ENCODE data around the gene ITGAL. TPM values are rescaled to one million over a fixed set of nuclear protein-coding genes. Genes with fewer than 3 reads are reported as not detected.

Gene ITGAL
- total and polyA plus RNA-seq, 2 of the 13 experiments (the other 11 are each of a cell fraction or from before 2014, with no cell fraction given) = 0.86 to 1.2 TPM

GRCh38 chr16:30533748-30534367, 61.3 kb downstream of the ITGAL start (continued):
- TF ChIP-seq SAP130 (CRISPR knock-in tag; IDR thresholded peaks at IDR 0.05; ENCODE audit: low read depth) (no peak), NFIB (CRISPR knock-in tag; IDR thresholded peaks at IDR 0.05; ENCODE audit: borderline replicate concordance) (no peak), ZNF773 (CRISPR knock-in tag; IDR thresholded peaks at IDR 0.05; ENCODE audit: borderline replicate concordance) (no peak; the same call in 1 of the 2 replicates), ARNTL (CRISPR knock-in tag; IDR thresholded peaks at IDR 0.05) (no peak), NR1H2 (CRISPR knock-in tag; IDR thresholded peaks at IDR 0.05; ENCODE audit: borderline replicate concordance, low read depth) (no peak; the same call in 1 of the 2 replicates), ZBTB46 (CRISPR knock-in tag; IDR thresholded peaks at IDR 0.05; ENCODE audit: borderline replicate concordance) (no peak), ZNF678 (CRISPR knock-in tag; IDR thresholded peaks at IDR 0.05) (no peak), CREM (IDR thresholded peaks at IDR 0.05) (no peak), CREM (CRISPR knock-in tag; IDR thresholded peaks at IDR 0.05) (no peak), ZBTB7B (CRISPR knock-in tag; IDR thresholded peaks at IDR 0.05) (no peak; the same call in 1 of the 2 replicates), ZNF7 (CRISPR knock-in tag; IDR thresholded peaks at IDR 0.05) (no peak), ZBTB20 (CRISPR knock-in tag; IDR thresholded peaks at IDR 0.05; ENCODE audit: borderline replicate concordance, low read depth) (no peak), PPARG (CRISPR knock-in tag; conservative IDR thresholded peaks at IDR 0.05) (no peak), ZBTB7A (CRISPR knock-in tag; IDR thresholded peaks at IDR 0.05) (no peak), MAF1 (CRISPR knock-in tag; IDR thresholded peaks at IDR 0.05; ENCODE audit: borderline replicate concordance) (no peak), ZNF557 (CRISPR knock-in tag; IDR thresholded peaks at IDR 0.05) (0 out of 2 replicates have a peak, but pooled peaks have one; percentile 9), KLF11 (CRISPR knock-in tag; IDR thresholded peaks at IDR 0.05) (no peak)
- TF ChIP-seq, protein P1, sequence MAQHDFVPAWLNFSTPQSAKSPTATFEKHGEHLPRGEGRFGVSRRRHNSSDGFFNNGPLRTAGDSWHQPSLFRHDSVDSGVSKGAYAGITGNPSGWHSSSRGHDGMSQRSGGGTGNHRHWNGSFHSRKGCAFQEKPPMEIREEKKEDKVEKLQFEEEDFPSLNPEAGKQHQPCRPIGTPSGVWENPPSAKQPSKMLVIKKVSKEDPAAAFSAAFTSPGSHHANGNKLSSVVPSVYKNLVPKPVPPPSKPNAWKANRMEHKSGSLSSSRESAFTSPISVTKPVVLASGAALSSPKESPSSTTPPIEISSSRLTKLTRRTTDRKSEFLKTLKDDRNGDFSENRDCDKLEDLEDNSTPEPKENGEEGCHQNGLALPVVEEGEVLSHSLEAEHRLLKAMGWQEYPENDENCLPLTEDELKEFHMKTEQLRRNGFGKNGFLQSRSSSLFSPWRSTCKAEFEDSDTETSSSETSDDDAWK (CRISPR knock-in tag; IDR thresholded peaks at IDR 0.05) = no peak
- TF ChIP-seq, protein P2, sequence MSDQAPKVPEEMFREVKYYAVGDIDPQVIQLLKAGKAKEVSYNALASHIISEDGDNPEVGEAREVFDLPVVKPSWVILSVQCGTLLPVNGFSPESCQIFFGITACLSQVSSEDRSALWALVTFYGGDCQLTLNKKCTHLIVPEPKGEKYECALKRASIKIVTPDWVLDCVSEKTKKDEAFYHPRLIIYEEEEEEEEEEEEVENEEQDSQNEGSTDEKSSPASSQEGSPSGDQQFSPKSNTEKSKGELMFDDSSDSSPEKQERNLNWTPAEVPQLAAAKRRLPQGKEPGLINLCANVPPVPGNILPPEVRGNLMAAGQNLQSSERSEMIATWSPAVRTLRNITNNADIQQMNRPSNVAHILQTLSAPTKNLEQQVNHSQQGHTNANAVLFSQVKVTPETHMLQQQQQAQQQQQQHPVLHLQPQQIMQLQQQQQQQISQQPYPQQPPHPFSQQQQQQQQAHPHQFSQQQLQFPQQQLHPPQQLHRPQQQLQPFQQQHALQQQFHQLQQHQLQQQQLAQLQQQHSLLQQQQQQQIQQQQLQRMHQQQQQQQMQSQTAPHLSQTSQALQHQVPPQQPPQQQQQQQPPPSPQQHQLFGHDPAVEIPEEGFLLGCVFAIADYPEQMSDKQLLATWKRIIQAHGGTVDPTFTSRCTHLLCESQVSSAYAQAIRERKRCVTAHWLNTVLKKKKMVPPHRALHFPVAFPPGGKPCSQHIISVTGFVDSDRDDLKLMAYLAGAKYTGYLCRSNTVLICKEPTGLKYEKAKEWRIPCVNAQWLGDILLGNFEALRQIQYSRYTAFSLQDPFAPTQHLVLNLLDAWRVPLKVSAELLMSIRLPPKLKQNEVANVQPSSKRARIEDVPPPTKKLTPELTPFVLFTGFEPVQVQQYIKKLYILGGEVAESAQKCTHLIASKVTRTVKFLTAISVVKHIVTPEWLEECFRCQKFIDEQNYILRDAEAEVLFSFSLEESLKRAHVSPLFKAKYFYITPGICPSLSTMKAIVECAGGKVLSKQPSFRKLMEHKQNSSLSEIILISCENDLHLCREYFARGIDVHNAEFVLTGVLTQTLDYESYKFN (CRISPR knock-in tag; conservative IDR thresholded peaks at IDR 0.05) = no peak
